DMS153 (cell line): ENCODE measurements around the gene HCLS1.
"Not testable (repeated sequence)": the region's sequence is repeated elsewhere in the genome, so short reads cannot be mapped to it uniquely, and the experiment has no call there.

Experiments
- DNase-seq: peaks from one replicate; lab custom pipeline; 2025; lab: John Stamatoyannopoulos, UW

HCLS1 gene

GRCh38 chr3:121654493-121655385, 6.0 kb downstream of the HCLS1 start:
- no peak for DNase-seq

DNA sequence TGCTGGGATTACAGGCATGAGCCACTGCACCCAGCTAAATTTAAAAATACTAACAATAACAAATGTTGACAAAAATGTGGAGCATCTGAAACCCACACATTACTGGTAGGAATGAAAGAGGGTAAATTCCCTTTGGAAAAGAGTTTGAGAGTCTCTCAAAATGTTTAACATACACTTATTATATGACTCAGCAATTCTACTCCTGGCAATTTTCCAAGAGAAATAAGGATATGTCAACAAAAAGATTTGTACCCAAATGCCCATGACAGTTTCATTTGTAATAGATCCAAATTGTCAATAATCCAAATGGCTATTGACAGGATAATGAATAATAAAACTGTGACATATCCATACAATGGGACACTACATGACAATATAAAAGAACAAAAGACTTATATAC, 9.0 kb downstream of the HCLS1 start:
- peak; percentile 49 for DNase-seq

- DNase-seq: no peak
Observed at GRCh38 chr3:121649645-121650044, 11.1 kb downstream of the HCLS1 start.

DNA sequence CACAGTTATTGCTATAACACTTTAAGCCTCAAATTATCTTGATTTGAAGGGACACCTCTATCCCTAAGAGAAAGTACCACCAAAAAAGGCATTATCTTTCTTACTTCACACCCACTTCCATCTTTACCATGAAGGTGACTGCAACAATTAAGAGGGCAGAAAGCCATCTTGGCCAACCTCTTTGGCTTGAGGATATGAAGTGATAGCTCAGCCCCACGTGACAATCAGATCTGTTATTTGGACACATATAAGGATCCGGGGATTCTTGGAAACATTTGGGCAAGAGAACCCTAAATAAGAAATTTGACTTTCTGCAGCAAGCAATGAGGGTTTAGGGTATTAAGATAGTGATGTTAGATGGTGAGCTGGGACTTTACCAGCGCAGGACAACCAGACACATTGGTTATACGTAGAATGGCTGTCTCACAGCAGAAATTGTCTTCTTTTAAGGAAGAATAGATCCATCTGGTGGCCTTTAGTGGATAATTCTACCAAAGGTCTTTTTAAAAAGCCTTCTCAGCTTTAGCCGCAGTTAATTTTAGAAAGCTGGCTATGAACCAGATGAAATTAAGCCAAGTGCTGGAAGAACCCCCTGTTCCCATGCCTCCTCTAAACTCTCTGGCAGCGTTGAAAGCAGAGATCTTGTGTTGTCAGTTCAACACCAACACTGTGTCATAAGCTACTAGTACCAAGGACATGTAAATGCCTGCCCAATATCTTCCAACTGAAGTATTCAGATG, 12.3 kb downstream of the HCLS1 start:
- no peak for DNase-seq

GRCh38 chr3:121645054-121645453, 15.6 kb downstream of the HCLS1 start:
- DNase-seq: no peak

GRCh38 chr3:121642601-121643314, 17.9 kb downstream of the HCLS1 start:
- no peak for DNase-seq

DNA sequence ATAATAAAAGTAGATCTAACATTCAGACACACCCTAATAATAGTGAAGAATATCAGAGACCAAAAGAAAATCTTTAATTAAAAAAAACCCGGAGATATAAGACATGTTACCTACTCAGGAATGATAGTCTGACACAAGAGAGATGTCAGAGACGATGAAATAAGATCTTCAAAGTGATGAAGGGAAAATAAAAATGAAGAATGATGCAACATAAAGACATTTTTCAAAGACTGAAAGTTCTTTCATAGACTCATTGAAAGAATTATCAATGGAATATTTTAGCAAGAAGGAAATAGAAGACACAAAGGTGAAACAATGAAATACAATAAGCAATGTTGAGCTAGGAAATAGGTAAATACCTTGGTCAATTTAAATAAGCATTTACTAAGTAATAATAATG, 19.6 kb downstream of the HCLS1 start:
- DNase-seq: no peak

DNA sequence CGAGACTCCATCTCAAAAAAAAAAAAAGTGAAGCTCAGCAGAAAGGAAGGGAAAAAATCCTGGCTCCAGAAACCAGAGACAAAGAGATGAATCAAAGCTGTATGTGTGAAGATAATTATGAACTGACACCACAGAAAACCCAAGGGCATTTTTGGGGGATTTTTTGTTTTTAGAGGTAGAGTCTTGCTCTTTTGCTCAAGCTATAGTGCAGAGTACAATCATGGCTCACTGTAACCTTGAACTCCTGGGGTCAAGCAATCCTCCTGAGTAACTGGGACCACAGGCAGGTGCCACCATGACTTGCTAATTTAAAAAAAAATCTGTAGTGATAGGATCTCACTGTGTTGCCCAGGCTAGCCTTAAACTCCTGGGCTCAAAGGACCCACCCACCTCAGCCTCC, 22.8 kb downstream of the HCLS1 start:
- no peak for DNase-seq

- DNase-seq: no peak
Observed at GRCh38 chr3:121630355-121630754, 30.3 kb downstream of the HCLS1 start.

DNA sequence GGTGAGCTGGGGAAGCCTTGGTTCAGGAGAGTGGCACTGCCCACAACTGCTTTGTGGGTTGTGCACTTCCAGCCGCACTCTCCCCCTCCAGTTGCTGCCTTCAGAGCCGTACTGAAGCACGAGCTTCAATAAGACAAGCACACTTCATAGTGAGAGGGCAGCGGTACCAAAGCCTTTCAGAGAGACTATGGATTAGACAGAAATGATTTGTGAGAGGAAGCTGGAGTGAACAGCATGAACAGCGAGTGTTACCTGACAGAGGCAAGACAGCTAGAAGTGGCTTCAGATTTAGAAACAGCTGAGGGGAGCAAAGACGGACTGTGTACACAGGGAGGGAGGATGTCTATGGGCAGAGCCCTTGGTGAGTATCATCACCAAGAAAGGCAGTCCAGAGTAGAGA, 31.1 kb downstream of the HCLS1 start:
- DNase-seq: no peak

DNA sequence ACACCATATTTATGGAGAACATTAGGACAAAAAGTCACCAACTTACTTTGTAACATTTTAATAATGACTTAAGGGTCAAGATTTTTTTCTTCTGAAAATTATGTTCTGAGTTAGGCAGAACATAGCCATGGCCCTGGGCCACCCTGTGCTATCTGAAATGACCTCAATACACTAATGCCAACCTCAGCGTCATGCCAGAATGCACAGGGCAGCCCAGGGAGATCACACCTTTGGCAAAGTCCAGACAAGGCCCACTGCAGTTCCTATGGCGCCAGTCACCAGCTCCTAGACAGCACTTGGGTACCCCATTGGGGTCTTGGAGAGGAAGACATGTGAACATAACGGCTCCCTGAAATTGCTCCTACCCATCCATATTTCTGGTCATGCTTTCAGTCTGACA, 33.1 kb downstream of the HCLS1 start:
- DNase-seq: no peak

DNA sequence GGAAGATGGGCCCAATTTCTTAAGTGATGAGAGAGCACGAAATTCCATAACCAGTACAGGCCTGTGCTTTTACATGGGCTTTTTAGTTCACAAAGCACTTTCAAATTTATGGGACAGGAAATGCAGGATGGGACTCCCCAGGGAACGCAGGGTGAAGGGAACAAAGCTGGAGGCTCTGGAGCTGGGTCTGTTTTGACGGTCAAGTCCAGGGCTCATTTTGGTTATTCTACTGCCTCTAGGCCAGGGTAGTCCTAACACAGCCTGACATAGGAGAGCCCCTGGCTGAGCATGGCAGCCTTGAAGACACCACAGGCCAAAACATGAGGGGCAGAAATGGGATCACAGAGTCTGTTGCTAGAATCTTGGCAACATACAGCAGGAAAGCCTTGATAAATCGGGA, 33.5 kb downstream of the HCLS1 start:
- no peak for DNase-seq

- DNase-seq: no peak
Observed at GRCh38 chr3:121626495-121626894, 34.2 kb downstream of the HCLS1 start.

GRCh38 chr3:121624147-121624899, 36.4 kb downstream of the HCLS1 start:
- no peak for DNase-seq

- no peak for DNase-seq
Observed at GRCh38 chr3:121621491-121621890, 39.2 kb downstream of the HCLS1 start.

DNA sequence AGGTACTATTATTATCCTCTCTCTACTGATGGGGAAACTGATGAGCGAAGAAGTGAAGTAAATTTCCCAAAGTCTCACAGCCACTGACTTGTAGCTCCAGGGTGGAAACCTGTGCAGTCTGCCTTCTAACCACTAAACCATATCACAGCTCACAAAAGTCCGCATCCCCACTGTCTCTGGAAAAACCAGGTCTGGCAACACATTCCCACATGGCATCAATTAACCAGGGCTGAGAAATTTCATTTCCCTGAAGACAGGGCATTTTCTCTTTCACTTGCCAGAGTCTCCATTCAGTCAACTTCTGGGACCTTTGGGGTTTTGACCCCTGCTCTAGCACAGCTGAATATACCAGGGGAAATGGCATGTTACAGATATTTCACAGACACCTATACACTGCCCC, 41.0 kb downstream of the HCLS1 start:
- no peak for DNase-seq

DNA sequence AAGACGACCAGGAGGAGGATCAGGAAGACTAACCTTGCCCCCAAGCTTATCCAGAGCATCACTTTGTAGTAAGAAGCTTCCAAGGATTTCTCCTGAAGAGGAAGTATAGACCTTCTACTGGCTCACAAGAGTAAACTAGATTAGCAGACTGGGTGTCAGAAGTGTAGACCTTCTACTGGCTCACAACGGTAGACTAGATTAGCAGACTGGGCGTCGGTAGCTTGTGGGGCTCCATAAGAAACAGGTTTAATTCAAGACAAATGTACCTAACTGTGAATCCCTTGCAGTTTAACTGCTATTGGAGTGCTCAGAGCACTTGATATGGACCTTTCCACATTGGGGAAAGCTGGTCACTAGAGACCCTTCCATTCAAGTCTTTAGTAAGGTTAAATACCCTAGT, 54.6 kb downstream of the HCLS1 start:
- DNase-seq: no peak

- DNase-seq: no peak
Observed at GRCh38 chr3:121604759-121605158, 55.9 kb downstream of the HCLS1 start.

DNA sequence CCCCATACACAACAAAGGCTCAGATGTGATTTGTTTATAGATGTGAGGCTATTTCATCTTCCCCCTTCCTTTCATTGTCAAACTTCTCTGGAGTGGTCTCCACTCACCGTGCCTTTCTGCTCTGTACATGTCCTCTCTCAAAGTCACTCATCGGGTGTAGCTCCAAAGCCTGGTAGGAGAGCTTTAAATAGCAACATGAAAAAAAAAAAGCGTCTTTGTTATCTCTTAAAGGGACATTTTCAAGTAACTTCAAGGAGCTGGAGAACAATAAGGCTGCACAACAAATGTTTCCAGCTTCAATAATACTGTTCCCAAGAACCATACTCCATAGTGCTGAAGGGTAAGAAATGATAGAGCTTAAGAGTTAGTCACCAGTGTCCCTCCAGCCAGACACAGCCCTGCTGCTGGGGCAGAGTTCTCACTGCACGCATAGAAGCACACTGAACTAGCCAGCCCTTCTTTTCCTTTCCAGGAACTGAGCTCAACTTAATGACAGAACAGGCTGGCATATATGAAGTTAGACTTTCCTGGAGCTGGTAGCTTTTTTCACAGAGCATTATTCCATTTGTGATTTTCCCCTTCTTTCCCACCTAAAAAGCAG, 59.4 kb downstream of the HCLS1 start:
- DNase-seq: no peak

- DNase-seq: not testable (repeated sequence)
Observed at GRCh38 chr3:121599900-121600299, 60.8 kb downstream of the HCLS1 start.

DNA sequence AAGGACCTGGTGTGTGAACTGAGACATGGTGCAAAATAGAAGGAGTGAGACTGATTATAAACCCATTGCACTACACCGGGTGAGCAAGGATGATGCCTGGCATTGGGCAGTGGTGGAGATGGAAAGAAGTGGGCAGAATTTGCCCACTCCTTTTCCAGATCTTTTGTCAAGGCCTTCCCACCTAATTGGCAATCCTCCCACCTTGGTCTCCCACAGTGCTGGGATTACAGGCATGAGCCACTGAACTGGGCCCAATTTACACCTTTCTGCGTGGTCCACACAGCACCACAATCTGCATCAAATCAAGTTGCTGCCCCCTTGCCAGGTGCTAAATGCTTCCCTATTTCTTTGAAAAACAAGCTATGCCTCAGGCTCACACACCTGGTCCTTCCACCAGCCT, 62.1 kb downstream of the HCLS1 start:
- no peak for DNase-seq
